Thyroid gland (tissue), 4 donors: Measurements from ENCODE around the gene EEFSEC. TPM values are rescaled to one million over a fixed set of nuclear protein-coding genes. Genes with fewer than 3 reads are reported as not detected.

Source experiments
- DNase-seq, 2 donors: peaks; one replicate each; pipeline ENCODE4 v3.0.0-alpha.2; 2019
- H3K27ac ChIP-seq, 3 donors: fragments of 200-600 bp; sonication (generic); 1 replicate in 2 of 3; 2 replicates in 1 of 3; pipeline ENCODE4 v1.5.1; 2016 to 2019; ENCODE audit warnings: mild to moderate bottlenecking in 1 of 3, moderate library complexity in 1 of 3
- H3K27me3 ChIP-seq: fragments of 200-600 bp; sonication (generic); one replicate; pipeline ENCODE4 v1.5.1; 2019
- H3K36me3 ChIP-seq, 2 donors: fragments of 200-600 bp; sonication (generic); one replicate each; pipeline ENCODE4 v1.5.1; 2016 to 2019
- H3K4me1 ChIP-seq, 2 donors: fragments of 200-600 bp; sonication (generic); one replicate each; pipeline ENCODE4 v1.5.1; 2017 to 2019
- H3K4me3 ChIP-seq, 3 donors: fragments of 200-600 bp; sonication (generic); replicated peaks in 1 of 3; 1 replicate in 2 of 3; 2 replicates in 1 of 3; pipeline ENCODE4 v1.5.1; 2016; ENCODE audit warnings: mild to moderate bottlenecking in 1 of 3
- H3K9me3 ChIP-seq: fragments of 200-600 bp; sonication (generic); one replicate; pipeline ENCODE4 v1.5.1; 2017
- POLR2A ChIP-seq, 2 donors: fragments of 450-650 bp; IDR thresholded peaks; one replicate each; pipeline ENCODE4 v1.6.1; 2017; ENCODE audit warnings: antibody characterized with exemption in 2 of 2, mild to moderate bottlenecking in 2 of 2, moderate library complexity in 1 of 2
- WGBS, 2 donors: methylation state at CpG; one replicate each; pipeline ENCODE4 v1.1.5; 2017; 5-methylcytosine and 5-hydroxymethylcytosine counted together
- intact Hi-C: fragments of 100-400 bp; cut with DNase I; formaldehyde crosslinking; loops from one replicate; pipeline ENCODE4 v1.15.1; 2023
- total RNA-seq, 4 donors: library from RNA; depleted of rRNA; stranded (reverse); fragments of >200 nt; gene quantifications; one replicate each; pipeline ENCODE4 v1.2.3, GENCODE V29; 2016
- TF ChIP-seq, protein P1 (sequence below), 6 experiments: fragments of 200-600 bp in 3 of 6; fragments of 450-650 bp in 3 of 6; sonication (generic) in 3 of 6; IDR thresholded peaks; one replicate each; pipeline ENCODE4 v1.5.1; 2016 to 2019; ENCODE audit warnings: antibody characterized with exemption in 6 of 6, mild to moderate bottlenecking in 2 of 6, inconsistent platforms in 1 of 6, moderate library complexity in 1 of 6

EEFSEC gene
- total RNA-seq, 4 donors from 2014 or later: 13.3 to 26.6 (median 21.7) TPM

DNA sequence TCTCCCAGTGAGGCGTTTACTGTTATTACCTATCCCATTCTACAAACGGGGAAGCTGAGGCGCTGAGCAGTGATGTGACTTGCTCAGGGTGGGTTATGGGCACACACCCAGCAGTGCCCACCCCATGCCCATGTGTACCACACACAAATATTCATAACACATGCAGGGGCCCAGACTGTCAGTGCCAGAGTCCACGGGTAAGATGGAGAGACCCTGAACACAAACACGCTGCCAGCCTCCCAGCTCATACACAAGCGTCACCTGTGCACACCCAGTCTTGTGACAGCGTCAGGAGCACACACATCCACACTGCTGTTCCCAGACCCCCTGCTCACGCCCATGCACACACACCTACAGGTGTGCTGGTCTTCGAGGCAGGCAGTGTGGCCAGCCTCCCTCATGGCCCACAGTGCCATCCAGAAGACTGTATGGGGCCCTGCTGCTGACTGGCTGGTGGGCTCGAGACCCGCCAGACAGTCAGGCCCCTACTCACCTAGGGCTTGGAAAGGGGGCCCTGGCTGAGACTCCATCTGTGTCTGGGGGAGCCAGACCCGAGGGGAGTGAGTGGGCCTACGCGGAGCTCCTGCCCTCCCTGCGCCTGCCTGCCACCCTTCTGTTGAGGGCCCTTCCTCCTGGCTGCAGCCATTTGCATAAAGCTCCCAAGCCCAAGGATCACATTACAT is 274.0 kb downstream of the EEFSEC start:
- H3K4me1 ChIP-seq: peaks cover 3 to 8% of the 10 kb centered on the region in 2 donors
- no peak for DNase-seq
- H3K4me3 ChIP-seq: no peak overlapping the region
- no peaks in the 10 kb centered on the region for H3K36me3 ChIP-seq
- TF ChIP-seq POLR2A (IDR thresholded peaks at IDR 0.05): no peak
- TF ChIP-seq, protein P1, sequence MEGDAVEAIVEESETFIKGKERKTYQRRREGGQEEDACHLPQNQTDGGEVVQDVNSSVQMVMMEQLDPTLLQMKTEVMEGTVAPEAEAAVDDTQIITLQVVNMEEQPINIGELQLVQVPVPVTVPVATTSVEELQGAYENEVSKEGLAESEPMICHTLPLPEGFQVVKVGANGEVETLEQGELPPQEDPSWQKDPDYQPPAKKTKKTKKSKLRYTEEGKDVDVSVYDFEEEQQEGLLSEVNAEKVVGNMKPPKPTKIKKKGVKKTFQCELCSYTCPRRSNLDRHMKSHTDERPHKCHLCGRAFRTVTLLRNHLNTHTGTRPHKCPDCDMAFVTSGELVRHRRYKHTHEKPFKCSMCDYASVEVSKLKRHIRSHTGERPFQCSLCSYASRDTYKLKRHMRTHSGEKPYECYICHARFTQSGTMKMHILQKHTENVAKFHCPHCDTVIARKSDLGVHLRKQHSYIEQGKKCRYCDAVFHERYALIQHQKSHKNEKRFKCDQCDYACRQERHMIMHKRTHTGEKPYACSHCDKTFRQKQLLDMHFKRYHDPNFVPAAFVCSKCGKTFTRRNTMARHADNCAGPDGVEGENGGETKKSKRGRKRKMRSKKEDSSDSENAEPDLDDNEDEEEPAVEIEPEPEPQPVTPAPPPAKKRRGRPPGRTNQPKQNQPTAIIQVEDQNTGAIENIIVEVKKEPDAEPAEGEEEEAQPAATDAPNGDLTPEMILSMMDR (IDR thresholded peaks at IDR 0.05): no peak
- intact Hi-C loops: loop anchor here (5.0 to 10.0 kb wide), 3 partner anchors 70 to 417 kb away; no protein-coding TSS in a partner anchor
- no peak overlapping the region for H3K27ac ChIP-seq
- no peaks in the 10 kb centered on the region for H3K27me3 ChIP-seq
- 90% methylated on average over 14 to 15 of the region's 15 CpGs for WGBS, 2 donors
- H3K9me3 ChIP-seq: no peaks in the 10 kb centered on the region

DNA sequence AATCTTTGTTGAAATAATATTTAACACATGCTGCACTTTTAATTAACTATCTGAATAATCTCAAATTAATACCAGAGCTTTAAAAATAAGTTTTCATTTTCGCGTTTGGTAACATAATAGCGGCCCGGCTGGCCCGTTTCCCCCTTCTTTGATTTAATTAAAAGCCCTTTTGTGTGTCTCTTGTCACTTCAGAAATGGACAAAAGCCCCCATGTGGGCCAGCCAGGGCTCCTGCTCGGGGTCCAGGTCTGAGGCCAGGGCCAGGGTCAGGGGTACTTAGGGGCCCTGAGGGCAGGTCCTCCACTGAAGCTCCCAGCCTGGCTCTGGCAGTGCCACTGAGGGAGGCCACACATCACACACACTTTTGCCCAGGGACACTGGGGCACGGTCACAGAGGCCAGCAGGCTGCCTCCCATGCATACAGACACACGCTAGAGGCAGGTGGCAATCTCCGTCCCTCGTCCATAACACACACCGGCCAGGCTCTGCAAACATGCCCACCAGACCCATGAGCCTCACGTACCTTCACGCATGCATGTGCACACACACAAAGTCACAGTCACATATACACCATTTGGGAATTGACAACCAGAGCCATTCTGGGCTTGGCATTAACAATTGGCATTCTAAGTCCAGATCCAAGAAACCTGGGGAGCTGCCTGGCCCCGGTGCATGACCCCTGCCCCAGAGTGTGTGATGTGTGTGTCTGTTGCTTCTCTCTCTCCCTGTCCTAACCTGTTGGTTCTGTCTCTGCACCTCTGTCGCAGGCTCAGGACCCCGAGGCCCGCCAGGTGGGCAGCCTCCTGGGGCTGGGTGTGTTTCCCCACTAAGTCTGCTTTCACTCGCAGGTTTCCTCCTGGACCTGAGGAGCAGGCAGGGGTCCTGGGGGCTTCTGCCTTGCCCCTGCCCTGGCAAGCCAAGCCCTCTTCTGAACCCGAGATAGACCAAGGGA is 274.9 kb downstream of the EEFSEC start:
- no peaks in the 10 kb centered on the region for H3K36me3 ChIP-seq
- TF ChIP-seq, protein P1 (IDR thresholded peaks at IDR 0.05): no peak
- TF ChIP-seq POLR2A (IDR thresholded peaks at IDR 0.05): no peak
- H3K4me3 ChIP-seq: no peak overlapping the region
- H3K9me3 ChIP-seq: no peaks in the 10 kb centered on the region
- intact Hi-C loops: loop anchor here (5.0 to 10.0 kb wide), 3 partner anchors 69 to 417 kb away; no protein-coding TSS in a partner anchor
- DNase-seq: no peak
- no peak overlapping the region for H3K27ac ChIP-seq
- H3K4me1 ChIP-seq: peaks cover 8 to 16% of the 10 kb centered on the region in 2 donors
- WGBS, 2 donors: 94 to 95% methylated on average over 14 to 17 of the region's 19 CpGs
- no peaks in the 10 kb centered on the region for H3K27me3 ChIP-seq

DNA sequence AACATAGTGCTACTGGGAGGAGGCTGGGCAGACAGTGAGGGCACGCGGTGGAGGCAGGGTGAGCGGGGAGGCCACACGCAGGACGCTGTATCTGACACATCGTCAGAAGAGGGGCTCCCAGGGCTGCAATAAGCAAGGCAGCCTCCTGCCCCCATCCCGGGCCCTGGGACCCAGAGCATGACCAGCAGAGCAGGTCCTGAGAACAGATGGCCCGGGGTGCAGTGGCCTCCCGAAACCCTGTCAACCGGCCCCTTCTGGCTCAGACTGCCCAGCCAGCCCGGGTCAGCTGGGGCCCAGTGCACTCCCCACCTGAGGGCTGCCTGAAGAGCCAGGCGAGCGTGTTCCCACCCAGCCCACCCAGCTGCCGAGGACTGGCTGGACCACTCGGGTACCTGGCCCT is 276.0 kb downstream of the EEFSEC start:
- no peak overlapping the region for H3K27ac ChIP-seq
- H3K36me3 ChIP-seq: no peaks in the 10 kb centered on the region
- WGBS, 2 donors: 91% methylated on average over 7 to 13 of the region's 15 CpGs
- no peak for DNase-seq
- H3K9me3 ChIP-seq: no peaks in the 10 kb centered on the region
- H3K27me3 ChIP-seq: no peaks in the 10 kb centered on the region
- no peak for TF ChIP-seq POLR2A (IDR thresholded peaks at IDR 0.05)
- TF ChIP-seq, protein P1 (IDR thresholded peaks at IDR 0.05): no peak
- peaks cover 8 to 18% of the 10 kb centered on the region in 2 donors for H3K4me1 ChIP-seq
- H3K4me3 ChIP-seq: no peak overlapping the region
- intact Hi-C loops: loop anchor here (5.0 to 10.0 kb wide), 3 partner anchors 68 to 416 kb away; no protein-coding TSS in a partner anchor

DNA sequence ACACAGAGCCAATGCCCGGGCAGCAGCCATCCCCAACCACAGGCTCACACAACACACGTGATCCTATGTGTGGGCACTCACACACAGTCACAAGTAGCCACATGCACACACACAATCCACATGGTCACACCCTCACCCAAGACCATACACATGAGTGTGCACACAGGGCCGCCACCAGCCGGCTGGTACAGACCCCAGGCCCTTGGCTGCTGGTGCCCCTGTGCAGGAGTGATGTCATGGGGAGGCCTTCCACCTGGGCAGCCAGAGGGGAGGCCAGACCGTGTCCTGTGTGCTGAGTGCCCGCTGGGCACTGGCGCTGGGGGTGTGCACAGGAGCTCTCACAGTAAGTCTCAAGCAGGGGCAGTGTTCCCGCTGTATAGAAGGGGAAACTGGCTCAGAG is 276.5 kb downstream of the EEFSEC start:
- no peak for TF ChIP-seq POLR2A (IDR thresholded peaks at IDR 0.05)
- TF ChIP-seq, protein P1 (IDR thresholded peaks at IDR 0.05): no peak
- Histone ChIP-seq H3K9me3 (no peaks in the 10 kb centered on the region), H3K36me3 (no peaks in the 10 kb centered on the region), H3K4me1 (peaks cover 8 to 18% of the 10 kb centered on the region in 2 donors), H3K27ac (no peak overlapping the region), H3K4me3 (no peak overlapping the region), H3K27me3 (no peaks in the 10 kb centered on the region)
- intact Hi-C loops: loop anchor here (5.0 to 10.0 kb wide), 3 partner anchors 68 to 415 kb away; no protein-coding TSS in a partner anchor
- 96 to 98% methylated on average over 4 to 6 of the region's 8 CpGs for WGBS, 2 donors
- no peak for DNase-seq
